Neural cell (in vitro differentiated cells): ENCODE results near the gene HOXC12. TPM values are rescaled to one million over a fixed set of nuclear protein-coding genes. Genes with fewer than 3 reads are reported as not detected.

Experiments
- H2AFZ ChIP-seq: fragments of 200-600, 300-800 bp; sonication (generic), shearing (Covaris generic); 2 replicates; pipeline ENCODE4 v1.6.0; 2014; ENCODE audit warnings: low read depth, mild to moderate bottlenecking, antibody characterized with exemption, low read length, moderate library complexity
- H3F3A ChIP-seq: fragments of 200-600 bp; shearing (Covaris generic); 2 replicates; pipeline ENCODE4 v1.6.1; 2016; ENCODE audit warnings: mild to moderate bottlenecking, moderate library complexity, mixed read lengths, antibody characterized with exemption, low read length; ENCODE audit not compliant: insufficient read depth, poor library complexity, severe bottlenecking
- H3K27ac ChIP-seq: fragments of 200-600, 300-800 bp; sonication (generic), shearing (Covaris generic); 2 replicates; pipeline ENCODE4 v1.5.1; 2014; ENCODE audit warnings: mild to moderate bottlenecking, low read length, moderate library complexity
- H3K27me3 ChIP-seq: fragments of 300-800, 200-600 bp; sonication (generic), shearing (Covaris generic); 2 replicates; pipeline ENCODE4 v1.6.0; 2014; ENCODE audit warnings: mild to moderate bottlenecking, low read depth, low read length, moderate library complexity; ENCODE audit not compliant: insufficient read depth
- H3K36me3 ChIP-seq: fragments of 300-800, 200-600 bp; sonication (generic), shearing (Covaris generic); 2 replicates; pipeline ENCODE4 v1.5.1; 2014; ENCODE audit warnings: mild to moderate bottlenecking, antibody characterized with exemption, low read length, moderate library complexity; ENCODE audit not compliant: insufficient read depth
- H3K4me2 ChIP-seq: fragments of 300-800, 200-600 bp; sonication (generic), shearing (Covaris generic); 2 replicates; pipeline ENCODE4 v1.6.0; 2014; ENCODE audit warnings: mild to moderate bottlenecking, low read length
- H3K4me3 ChIP-seq: fragments of 300-800, 200-600 bp; sonication (generic), shearing (Covaris generic); 2 replicates; pipeline ENCODE4 v1.5.1; 2014; ENCODE audit warnings: mild to moderate bottlenecking, low read length, moderate library complexity
- H3K79me2 ChIP-seq: fragments of 200-600 bp; shearing (Covaris generic); replicated peaks from 2 replicates; pipeline ENCODE4 v1.6.0; 2014; ENCODE audit warnings: mild to moderate bottlenecking, low read length, moderate library complexity; ENCODE audit not compliant: insufficient read depth
- H3K9ac ChIP-seq: fragments of 300-800, 200-600 bp; sonication (generic), shearing (Covaris generic); 2 replicates; pipeline ENCODE4 v1.6.1; 2016; ENCODE audit warnings: mild to moderate bottlenecking, low read length, mixed read lengths
- H3K9me2 ChIP-seq: fragments of 200-600 bp; shearing (Covaris generic); 2 replicates; pipeline ENCODE4 v1.6.1; 2016; ENCODE audit warnings: mild to moderate bottlenecking, low read length, mixed read lengths; ENCODE audit not compliant: insufficient read depth
- H3K9me3 ChIP-seq: fragments of 200-600, 300-800 bp; sonication (generic), shearing (Covaris generic); 2 replicates; pipeline ENCODE4 v1.6.1; 2016; ENCODE audit warnings: mild to moderate bottlenecking, mixed run types, low read length, moderate library complexity, mixed read lengths
- H4K20me1 ChIP-seq: fragments of 200-600 bp; shearing (Covaris generic); 2 replicates; pipeline ENCODE4 v1.6.1; 2016; ENCODE audit warnings: mild to moderate bottlenecking, mixed run types; ENCODE audit not compliant: insufficient read depth
- EP300 ChIP-seq: fragments of 450-650 bp; conservative IDR thresholded peaks from 2 replicates; pipeline ENCODE4 v1.6.1; 2014; ENCODE audit warnings: antibody characterized with exemption, mild to moderate bottlenecking, moderate library complexity; ENCODE audit not compliant: poor library complexity, severe bottlenecking
- EZH2 ChIP-seq: fragments of 200-600, 300-800 bp; shearing (Covaris generic), sonication (generic); IDR thresholded peaks from 2 replicates; pipeline ENCODE4 v1.6.1; 2014; ENCODE audit warnings: antibody characterized with exemption, low read length, borderline replicate concordance, mild to moderate bottlenecking; ENCODE audit not compliant: insufficient read depth, poor library complexity, severe bottlenecking
- MXI1 ChIP-seq: fragments of 450-650 bp; conservative IDR thresholded peaks from 2 replicates; pipeline ENCODE4 v1.6.1; 2014; ENCODE audit warnings: antibody characterized with exemption, mild to moderate bottlenecking; ENCODE audit not compliant: poor library complexity, severe bottlenecking
- POLR2AphosphoS5 ChIP-seq: IDR thresholded peaks from 2 replicates; pipeline ENCODE4 v1.6.1; 2012
- RAD21 ChIP-seq: fragments of 450-650 bp; conservative IDR thresholded peaks from 2 replicates; pipeline ENCODE4 v1.6.1; 2014; ENCODE audit warnings: antibody characterized with exemption, mild to moderate bottlenecking, moderate library complexity
- SMC3 ChIP-seq: fragments of 450-650 bp; conservative IDR thresholded peaks from 2 replicates; pipeline ENCODE4 v1.6.1; 2014; ENCODE audit warnings: antibody characterized with exemption, mild to moderate bottlenecking, moderate library complexity; ENCODE audit not compliant: poor library complexity
- TAF1 ChIP-seq: IDR thresholded peaks from 2 replicates; pipeline ENCODE4 v1.6.1; 2012; ENCODE audit warnings: low read depth
- polyA plus RNA-seq: library from polyadenylated mRNA; depleted of rRNA; stranded (reverse); fragments of >200 nt; gene quantifications from 2 replicates; pipeline ENCODE4 v1.2.3, GENCODE V29; 2014
- TF ChIP-seq, protein P1 (sequence below): fragments of 450-650 bp; IDR thresholded peaks from 2 replicates; pipeline ENCODE4 v1.5.1; 2014; ENCODE audit warnings: antibody characterized with exemption, mild to moderate bottlenecking, moderate library complexity; ENCODE audit not compliant: poor library complexity, severe bottlenecking
- TF ChIP-seq, protein P2 (sequence below): IDR thresholded peaks from 2 replicates; pipeline ENCODE4 v1.6.1; 2012; ENCODE audit warnings: borderline replicate concordance

Gene HOXC12
- polyA plus RNA-seq, 1 donor from 2014 or later = not detected

DNA sequence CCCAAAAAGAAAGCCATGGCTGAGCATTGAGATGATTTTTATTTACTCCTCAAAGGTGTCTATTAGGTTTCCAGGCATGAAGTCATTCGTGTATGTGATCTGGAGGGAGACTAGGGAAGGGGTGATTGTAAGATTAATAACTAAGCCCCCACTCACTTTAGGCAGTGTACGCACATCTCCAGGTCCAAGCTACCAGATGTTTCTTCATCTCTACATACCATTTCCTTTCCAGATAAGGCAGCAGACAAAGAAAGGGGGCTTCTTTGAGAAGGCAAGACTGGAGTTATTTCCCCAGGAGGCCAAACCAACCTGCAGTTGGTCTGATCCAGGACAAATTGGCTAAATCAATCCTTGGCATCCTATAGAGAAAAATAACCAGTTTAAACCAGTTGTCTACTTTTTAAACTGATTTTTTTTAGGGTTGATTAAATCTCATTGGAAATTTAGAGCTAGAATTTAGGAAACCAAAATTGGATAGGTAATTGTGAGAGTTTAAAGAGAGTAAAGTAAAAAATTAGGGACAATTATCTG, 12.2 kb upstream of the HOXC12 start:
- Histone ChIP-seq H3K36me3 (no peaks in the 10 kb centered on the region), H3K9me2 (no peaks in the 10 kb centered on the region), H3K4me3 (no peak overlapping the region), H3K9me3 (no peaks in the 10 kb centered on the region), H3K4me2 (no peak overlapping the region), H4K20me1 (no peaks in the 10 kb centered on the region), H3F3A (no peaks in the 10 kb centered on the region), H2AFZ (no peak overlapping the region), H3K79me2 (no peaks in the 10 kb centered on the region), H3K27ac (no peak overlapping the region), H3K9ac (no peak overlapping the region), H3K27me3 (peaks cover 100% of the 10 kb centered on the region)
- TF ChIP-seq TAF1 (no peak), RAD21 (no peak), EZH2 (no peak), POLR2AphosphoS5 (no peak), EP300 (no peak), MXI1 (no peak), SMC3 (no peak)
- TF ChIP-seq, protein P1, sequence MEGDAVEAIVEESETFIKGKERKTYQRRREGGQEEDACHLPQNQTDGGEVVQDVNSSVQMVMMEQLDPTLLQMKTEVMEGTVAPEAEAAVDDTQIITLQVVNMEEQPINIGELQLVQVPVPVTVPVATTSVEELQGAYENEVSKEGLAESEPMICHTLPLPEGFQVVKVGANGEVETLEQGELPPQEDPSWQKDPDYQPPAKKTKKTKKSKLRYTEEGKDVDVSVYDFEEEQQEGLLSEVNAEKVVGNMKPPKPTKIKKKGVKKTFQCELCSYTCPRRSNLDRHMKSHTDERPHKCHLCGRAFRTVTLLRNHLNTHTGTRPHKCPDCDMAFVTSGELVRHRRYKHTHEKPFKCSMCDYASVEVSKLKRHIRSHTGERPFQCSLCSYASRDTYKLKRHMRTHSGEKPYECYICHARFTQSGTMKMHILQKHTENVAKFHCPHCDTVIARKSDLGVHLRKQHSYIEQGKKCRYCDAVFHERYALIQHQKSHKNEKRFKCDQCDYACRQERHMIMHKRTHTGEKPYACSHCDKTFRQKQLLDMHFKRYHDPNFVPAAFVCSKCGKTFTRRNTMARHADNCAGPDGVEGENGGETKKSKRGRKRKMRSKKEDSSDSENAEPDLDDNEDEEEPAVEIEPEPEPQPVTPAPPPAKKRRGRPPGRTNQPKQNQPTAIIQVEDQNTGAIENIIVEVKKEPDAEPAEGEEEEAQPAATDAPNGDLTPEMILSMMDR = no peak
- TF ChIP-seq, protein P2, sequence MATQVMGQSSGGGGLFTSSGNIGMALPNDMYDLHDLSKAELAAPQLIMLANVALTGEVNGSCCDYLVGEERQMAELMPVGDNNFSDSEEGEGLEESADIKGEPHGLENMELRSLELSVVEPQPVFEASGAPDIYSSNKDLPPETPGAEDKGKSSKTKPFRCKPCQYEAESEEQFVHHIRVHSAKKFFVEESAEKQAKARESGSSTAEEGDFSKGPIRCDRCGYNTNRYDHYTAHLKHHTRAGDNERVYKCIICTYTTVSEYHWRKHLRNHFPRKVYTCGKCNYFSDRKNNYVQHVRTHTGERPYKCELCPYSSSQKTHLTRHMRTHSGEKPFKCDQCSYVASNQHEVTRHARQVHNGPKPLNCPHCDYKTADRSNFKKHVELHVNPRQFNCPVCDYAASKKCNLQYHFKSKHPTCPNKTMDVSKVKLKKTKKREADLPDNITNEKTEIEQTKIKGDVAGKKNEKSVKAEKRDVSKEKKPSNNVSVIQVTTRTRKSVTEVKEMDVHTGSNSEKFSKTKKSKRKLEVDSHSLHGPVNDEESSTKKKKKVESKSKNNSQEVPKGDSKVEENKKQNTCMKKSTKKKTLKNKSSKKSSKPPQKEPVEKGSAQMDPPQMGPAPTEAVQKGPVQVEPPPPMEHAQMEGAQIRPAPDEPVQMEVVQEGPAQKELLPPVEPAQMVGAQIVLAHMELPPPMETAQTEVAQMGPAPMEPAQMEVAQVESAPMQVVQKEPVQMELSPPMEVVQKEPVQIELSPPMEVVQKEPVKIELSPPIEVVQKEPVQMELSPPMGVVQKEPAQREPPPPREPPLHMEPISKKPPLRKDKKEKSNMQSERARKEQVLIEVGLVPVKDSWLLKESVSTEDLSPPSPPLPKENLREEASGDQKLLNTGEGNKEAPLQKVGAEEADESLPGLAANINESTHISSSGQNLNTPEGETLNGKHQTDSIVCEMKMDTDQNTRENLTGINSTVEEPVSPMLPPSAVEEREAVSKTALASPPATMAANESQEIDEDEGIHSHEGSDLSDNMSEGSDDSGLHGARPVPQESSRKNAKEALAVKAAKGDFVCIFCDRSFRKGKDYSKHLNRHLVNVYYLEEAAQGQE = no peak

DNA sequence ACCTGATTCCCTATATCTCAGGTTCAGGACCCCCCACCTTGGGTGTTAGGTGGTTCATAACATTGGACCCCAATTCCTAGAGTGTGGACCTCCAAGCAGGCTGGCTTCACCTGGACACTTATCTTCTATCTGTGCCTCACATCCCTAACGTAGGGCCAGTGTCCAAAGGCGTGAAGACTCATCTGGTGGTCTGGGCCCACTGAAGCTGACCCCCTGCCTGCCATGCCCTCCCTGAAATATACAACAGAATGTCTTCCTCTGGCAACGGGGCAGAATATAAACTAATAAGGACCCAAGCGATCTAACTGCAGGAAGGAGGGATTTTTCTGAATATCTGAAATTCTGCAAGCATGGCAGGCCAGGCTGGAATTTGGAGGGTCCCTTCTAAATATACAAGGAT, 10.5 kb upstream of the HOXC12 start:
- H3K4me3 ChIP-seq = no peak overlapping the region
- H3K9ac ChIP-seq = no peak overlapping the region
- H3K79me2 ChIP-seq = no peaks in the 10 kb centered on the region
- TF ChIP-seq EP300 (no peak), RAD21 (no peak), MXI1 (no peak), SMC3 (no peak), EZH2 (no peak), TAF1 (no peak), POLR2AphosphoS5 (no peak)
- TF ChIP-seq, protein P2 = no peak
- TF ChIP-seq, protein P1 = no peak
- H3K27me3 ChIP-seq = peaks cover 100% of the 10 kb centered on the region
- H4K20me1 ChIP-seq = no peaks in the 10 kb centered on the region
- no peaks in the 10 kb centered on the region for H3K9me3 ChIP-seq
- H3F3A ChIP-seq = no peaks in the 10 kb centered on the region
- H3K4me2 ChIP-seq = no peak overlapping the region
- no peaks in the 10 kb centered on the region for H3K36me3 ChIP-seq
- H3K27ac ChIP-seq = no peak overlapping the region
- H2AFZ ChIP-seq = no peak overlapping the region
- no peaks in the 10 kb centered on the region for H3K9me2 ChIP-seq
